ENCODE results near the gene SPANXN4. TPM values are rescaled to one million over a fixed set of nuclear protein-coding genes. Genes with fewer than 3 reads are reported as not detected.

SPANXN4 gene, protein sequence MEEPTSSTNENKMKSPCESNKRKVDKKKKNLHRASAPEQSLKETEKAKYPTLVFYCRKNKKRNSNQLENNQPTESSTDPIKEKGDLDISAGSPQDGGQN
- total RNA-seq, result not detected in 2 replicates

DNA sequence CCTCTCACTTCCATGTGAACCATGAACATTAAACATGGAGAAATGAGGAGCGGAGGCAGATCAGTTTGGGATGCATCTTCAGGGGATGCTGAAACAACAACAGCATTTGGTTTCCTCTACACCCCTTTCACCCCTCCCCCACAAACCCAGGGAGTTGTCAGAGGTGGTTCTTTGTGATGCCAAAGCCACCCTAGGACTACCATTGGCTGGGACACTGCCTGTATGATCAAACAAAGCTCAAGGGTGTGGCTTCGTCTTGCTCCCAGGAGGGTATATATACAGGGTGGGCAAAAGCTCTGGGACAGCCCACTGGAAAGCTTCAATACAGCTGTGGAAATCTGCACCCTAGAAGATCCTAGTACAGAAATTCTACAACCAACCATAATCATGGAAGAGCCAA lies at the start of gene SPANXN4:
TSS of gene SPANXN4 (plus strand) at position 301 of the 400 bp plus-strand sequence. CDS start at position 388, 87 bp downstream.
- DNase-seq (ENCODE audit: low read depth in 2 of 2), result no peak

DNA sequence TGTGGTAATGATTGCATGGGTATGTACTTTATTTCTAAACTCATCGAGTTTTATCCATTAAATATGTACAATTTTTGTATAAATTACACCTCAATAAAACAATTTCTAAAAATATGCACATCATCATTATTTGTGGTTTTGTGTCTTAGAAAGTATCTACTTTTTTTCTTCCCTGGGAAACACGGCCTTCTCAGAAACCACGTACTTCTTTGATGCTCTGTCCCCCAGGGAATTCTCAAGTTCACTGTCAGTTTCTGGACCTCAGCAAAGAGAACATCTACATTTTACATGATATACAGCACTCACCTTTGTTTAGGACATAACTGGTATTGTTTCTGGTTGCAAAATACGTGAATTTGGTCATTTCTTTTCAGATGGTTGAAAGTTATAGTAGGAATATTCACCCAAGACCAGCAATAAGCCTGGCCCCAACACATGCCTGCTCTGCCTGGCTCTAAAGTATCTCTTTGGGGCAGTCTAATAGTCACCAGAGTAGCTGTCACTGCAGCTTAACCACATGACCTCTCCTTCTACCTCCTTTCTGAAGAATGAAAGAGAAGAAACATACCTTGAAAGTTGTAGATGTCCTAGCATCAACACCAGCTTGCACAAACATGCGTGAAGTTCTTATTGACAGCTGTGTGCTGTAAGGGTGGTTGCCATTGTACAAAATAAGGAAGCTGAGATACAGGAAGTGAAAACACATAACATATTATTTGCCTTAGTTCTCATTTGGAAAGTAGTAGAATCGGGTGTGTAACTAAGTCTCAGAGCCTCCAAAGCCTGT lies 48.4 kb upstream of the SPANXN4 start:
- DNase-seq (ENCODE audit: low read depth in 2 of 2), result no peak

DNA sequence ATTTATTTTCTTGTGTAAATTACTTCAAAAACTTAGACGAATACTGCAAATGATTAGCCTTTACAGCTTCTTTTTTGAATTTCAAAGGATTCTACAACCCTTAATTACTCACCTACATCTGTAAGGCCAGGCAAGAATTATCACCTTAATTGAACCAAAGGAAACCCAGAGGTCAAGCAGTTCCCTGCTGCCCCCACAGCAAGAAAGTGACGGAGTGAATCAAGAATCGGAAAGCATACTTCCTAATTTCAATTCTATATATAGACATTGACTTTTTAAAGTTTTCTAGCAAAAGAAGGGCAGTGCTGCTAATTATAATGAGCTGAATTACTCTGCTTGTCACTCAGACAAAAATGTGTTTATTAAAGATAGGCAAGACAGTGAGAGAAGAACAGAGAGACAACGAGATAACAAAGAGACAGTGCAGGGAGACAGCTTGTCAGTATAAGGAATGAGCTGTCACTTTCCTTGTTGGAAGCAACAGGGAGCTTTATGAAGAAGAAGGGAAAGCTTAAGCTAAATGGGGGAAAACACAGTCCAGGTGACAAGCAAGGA lies 47.5 kb upstream of the SPANXN4 start:
- no peak for DNase-seq (ENCODE audit: low read depth in 2 of 2)

DNA sequence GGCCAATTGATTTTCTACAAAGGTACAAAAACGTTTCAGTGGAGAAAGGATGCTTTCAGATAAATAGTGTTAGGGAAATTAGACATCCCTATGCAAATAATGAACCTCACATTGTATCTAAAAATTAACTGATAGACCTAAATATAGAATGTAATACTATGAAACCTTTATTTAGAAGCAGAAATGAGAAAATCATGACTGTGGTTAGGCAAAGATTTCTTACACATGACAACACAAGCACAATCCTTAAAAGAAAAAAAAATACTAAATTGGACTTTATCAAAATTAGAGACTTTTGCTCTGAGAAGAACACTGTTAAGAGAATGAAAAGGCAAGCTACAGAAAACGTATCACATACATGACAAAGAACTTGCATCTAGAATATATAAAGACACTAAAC lies 43.0 kb upstream of the SPANXN4 start:
- DNase-seq (ENCODE audit: low read depth in 2 of 2), result no peak

DNA sequence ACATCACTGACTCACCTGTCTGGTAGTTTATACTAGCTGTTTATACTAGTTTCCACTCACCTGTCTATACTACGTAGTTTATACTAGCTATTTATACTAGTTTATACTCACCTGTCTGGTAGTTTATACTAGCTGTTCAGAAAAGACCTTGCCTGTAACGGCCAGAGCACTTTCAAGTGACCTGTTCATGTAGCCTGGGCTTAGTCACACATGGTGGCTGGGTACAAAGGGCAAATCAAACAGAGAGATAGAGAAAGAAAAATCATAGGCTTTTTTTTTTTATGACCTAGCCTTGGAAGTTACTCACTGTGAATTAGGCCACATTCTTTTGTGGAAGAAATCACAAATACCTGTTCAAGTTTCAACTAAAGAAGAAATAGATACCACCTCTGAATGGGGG lies 30.7 kb upstream of the SPANXN4 start:
- no peak for DNase-seq (ENCODE audit: low read depth in 2 of 2)

GRCh38 chrX:142998447-142999198 lies 27.1 kb upstream of the SPANXN4 start:
- no peak for DNase-seq (ENCODE audit: low read depth in 2 of 2)

DNA sequence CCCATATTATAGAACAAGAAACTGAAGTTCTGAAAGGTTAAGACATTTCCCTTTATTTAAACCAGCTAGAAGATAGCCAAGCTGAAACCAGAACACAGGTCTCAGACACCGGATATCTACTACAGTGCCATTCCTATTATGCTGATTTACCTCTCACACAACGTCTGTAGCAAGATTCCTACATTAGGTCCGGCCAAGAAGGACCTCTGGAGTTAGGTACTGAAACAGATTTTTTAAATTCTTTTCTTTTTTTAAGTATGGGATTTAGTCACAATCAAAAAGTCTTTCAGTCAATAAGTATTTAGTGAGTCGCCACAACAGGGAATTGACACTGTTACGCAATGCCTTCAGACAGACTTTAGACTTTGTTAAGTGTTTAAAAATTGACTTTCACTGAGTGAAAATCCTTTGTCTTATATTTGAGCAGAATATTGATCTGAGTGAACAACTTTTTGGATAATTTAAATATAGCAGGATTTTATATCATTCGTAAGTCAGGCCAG lies 26.5 kb upstream of the SPANXN4 start:
- no peak for DNase-seq (ENCODE audit: low read depth in 2 of 2)

GRCh38 chrX:143002206-143002605 lies 23.5 kb upstream of the SPANXN4 start:
- no peak for DNase-seq (ENCODE audit: low read depth in 2 of 2)

- no peak for DNase-seq (ENCODE audit: low read depth in 2 of 2)
Measured at GRCh38 chrX:143017272-143017671, 8.5 kb upstream of the SPANXN4 start.

GRCh38 chrX:143027275-143027674 lies 1.5 kb downstream of the SPANXN4 start:
- DNase-seq (ENCODE audit: low read depth in 2 of 2), result no peak

DNA sequence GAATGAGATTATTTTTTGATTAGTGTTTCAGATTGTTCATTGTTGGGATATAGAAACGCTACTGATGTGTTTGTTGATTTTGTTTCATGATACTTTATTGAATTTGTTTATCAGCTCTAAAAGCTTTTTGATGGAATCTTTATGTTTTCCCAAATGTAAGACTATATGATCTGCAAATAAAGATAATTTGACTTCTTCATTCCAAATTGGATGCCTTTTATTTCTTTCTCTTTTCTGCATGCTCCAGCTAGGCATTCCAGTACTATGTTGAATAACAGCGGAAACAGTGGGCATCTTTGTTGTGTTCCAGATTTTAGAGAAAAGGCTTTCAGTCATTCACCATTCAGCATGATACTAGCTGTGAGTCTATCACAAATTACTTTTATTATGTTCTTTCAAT lies 21.8 kb downstream of the SPANXN4 start:
- DNase-seq (ENCODE audit: low read depth in 2 of 2), result no peak

GRCh38 chrX:143058120-143058519 lies 32.4 kb downstream of the SPANXN4 start:
- DNase-seq (ENCODE audit: low read depth in 2 of 2), result no peak

DNA sequence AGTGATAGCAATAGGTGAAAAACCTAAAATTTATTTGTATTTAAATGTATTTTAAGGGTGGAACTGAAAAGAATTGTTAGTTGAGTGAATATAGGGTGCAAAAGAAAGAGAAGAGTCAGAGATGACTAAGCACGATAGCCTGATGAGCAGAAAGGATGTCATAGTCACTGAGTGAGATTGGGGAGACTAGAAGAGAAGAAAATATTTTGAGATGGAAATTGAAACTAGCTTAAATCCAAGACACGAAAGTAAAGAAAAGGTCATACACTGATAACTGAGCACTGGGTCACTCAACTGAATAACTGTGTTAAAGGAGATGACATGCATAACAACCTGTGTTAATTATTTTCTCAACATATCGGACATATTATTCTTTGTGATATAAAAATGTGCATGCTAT lies 55.5 kb downstream of the SPANXN4 start:
- DNase-seq (ENCODE audit: low read depth in 2 of 2), result no peak

- no peak for DNase-seq (ENCODE audit: low read depth in 2 of 2)
Measured at GRCh38 chrX:143082537-143082936, 56.8 kb downstream of the SPANXN4 start.

Measured in dermis microvascular lymphatic vessel endothelial cell (primary cell).